ENCODE data around the gene ATXN1.
A peak's percentile ranks its signal among the peaks of the same experiment; 100 is the strongest.

ATXN1 gene

DNA sequence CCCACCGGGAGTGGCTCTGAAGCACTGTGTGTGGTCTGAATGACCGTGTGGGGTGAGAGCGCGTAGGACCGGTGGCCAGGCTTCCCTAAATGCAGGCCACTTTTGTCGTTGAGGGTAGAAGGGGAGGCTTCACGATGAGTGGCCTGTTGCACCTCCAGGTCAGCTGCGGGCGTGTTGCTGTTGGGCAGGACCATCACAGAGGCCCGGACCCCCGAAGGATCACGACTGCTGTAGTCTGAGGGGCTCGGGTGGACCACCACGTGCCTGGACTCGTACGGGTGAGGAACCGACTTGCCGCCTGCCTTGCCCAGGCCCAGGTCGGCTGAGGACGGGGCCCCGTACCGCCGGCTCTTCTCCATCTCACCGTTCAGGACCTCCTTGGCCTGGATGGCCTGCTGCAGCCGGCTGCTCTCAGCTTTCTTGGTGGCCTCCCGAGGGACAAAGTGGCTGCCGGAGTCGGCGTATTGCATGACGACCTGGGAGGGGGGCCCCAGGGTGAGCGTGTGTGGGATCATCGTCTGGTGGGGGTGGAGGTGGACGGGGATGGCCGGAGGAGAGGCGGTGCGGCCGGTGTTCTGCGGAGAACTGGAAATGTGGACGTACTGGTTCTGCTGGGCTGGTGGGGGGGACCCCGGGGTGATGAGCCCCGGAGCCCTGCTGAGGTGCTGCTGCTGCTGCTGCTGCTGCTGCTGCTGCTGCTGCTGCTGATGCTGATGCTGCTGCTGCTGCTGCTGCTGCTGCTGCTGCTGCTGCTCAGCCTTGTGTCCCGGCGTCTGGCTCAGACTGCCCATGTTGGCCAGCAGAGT is 434.1 kb downstream of the ATXN1 start:
- no peak for DNase-seq (ENCODE audit: low read depth in 1 of 2, low spot score in 1 of 2)

DNA sequence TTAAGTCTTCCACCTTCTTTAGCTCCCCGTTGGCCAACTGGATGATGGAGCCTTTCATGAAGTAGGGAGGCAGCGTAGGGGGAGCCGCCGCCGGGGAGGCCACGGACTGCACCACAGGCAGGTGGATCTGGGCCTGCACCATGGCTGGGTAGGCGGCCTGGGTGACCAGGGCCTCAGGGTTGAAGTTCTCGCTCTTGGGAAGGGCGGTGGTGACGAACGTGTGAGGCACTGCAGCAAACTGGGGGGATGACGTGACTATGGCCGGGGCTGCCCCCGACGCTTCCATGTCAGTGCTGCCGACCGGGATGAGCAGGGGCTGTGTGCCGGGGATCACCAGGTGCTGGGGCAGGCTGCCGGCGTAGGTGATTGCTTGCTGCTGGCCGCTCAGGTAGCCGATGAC is 434.7 kb downstream of the ATXN1 start:
- no peak for DNase-seq (ENCODE audit: low read depth in 1 of 2, low spot score in 1 of 2)

DNA sequence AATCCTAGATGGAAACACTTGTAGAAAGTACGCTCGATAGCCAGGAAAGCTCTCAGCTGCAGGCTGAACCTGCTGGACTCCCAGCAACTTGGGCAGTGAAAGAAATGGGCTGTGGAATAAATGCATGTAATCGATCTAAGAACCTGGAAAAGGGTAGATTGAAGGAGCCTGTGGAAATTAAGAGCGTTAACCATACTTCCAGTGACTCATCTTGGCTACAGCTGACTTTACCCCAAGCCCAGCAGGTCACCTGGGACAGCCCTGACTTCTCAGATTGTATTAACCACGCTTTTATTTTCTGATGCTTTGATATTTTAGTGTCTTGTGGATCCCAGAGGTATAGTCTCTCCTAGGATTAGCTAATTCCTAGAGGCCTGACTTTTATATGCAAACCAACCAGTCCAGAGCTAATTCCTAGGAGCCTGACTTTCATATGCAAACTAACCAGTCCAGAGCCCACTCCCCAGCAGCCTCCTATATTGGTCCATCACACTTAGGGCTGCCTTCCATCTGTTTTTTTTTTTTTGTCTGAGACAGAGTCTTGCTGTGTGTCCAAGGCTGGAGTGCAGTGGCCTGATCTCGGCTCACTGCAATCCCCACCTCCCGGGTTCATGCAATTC is 436.5 kb downstream of the ATXN1 start:
- DNase-seq (ENCODE audit: low read depth in 1 of 2, low spot score in 1 of 2): no peak

GRCh38 chr6:16324184-16324583 is 437.1 kb downstream of the ATXN1 start:
- DNase-seq (ENCODE audit: low read depth in 1 of 2, low spot score in 1 of 2): no peak

- peak; percentile 40 to 80 for DNase-seq (ENCODE audit: low read depth in 1 of 2, low spot score in 1 of 2)
Measured at GRCh38 chr6:16322666-16323312, 438.5 kb downstream of the ATXN1 start.

DNA sequence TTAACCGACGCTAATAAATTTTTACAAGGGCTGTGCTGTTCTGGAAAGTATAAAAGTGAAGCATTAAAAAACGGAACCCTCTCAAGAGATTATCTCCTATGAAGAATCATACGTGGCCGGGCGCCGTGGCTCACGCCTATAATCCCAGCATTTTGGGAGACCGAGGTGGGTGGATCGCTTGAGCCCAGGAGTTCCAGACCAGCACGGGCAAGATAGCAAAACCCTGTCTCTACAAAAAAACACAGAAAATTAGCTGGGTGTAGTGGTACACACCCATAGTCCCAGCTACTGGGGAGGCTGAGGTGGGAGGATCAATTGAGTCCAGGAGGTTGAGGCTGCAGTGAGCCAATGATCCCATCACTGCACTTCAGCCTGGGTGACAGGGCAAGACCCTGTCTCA is 439.4 kb downstream of the ATXN1 start:
- DNase-seq (ENCODE audit: low read depth in 1 of 2, low spot score in 1 of 2): no peak

DNA sequence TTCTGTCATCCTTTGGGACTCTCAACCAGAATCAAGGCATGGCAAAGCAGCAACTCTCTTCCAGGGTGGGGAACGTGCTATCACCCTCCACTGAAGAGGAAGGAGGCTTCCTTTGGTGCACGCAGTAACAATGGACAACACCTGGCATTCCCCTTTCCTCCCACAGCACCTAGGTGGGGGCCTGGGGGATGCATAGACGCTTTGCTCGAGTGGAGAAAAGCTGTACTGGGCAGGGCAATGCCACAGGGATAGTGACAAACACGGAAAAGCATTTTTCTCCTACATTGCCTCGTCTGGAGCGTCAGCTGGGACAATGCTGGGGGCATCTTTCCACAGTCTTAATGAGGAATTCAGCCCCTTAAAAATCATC is 439.9 kb downstream of the ATXN1 start:
- DNase-seq (ENCODE audit: low read depth in 1 of 2, low spot score in 1 of 2): no peak

DNA sequence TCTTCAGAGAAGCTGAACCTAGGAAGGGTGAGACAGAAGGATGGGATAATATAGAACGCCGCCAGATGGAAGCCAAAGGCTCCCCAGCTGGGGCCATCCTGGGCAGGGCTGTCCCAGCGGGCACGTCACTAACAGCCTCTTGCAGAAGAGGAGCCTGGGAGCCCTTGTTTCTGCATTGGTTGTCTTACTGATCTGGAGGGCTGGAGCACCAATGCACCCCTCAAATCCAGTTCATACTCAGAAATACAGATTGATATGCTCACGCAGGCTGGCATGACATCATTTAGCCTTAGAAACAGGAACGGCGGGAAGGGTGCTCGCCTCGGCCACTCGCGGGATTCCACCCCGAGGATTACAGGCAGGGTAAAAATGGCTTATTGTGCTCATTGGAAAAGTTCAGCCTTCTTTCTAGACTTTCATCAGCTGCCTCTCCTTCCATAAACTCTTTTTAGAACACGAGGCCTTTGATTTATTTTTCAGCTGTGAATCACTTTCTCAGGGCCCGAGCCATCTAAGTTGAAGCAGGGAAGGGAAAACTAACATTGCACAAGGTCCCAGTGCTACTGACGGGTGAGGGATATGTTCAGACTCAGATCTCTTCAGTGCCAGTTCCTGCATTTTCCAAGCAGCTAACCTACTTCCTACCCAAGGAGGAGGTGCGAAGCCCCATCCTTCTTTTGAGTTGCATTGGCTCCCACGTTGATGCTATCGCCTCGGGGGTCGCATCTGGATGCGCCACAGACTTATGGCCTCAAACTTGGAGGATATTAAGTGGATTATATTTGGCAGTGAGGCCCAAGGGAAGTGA is 440.5 kb downstream of the ATXN1 start:
- no peak for DNase-seq (ENCODE audit: low read depth in 1 of 2, low spot score in 1 of 2)

DNA sequence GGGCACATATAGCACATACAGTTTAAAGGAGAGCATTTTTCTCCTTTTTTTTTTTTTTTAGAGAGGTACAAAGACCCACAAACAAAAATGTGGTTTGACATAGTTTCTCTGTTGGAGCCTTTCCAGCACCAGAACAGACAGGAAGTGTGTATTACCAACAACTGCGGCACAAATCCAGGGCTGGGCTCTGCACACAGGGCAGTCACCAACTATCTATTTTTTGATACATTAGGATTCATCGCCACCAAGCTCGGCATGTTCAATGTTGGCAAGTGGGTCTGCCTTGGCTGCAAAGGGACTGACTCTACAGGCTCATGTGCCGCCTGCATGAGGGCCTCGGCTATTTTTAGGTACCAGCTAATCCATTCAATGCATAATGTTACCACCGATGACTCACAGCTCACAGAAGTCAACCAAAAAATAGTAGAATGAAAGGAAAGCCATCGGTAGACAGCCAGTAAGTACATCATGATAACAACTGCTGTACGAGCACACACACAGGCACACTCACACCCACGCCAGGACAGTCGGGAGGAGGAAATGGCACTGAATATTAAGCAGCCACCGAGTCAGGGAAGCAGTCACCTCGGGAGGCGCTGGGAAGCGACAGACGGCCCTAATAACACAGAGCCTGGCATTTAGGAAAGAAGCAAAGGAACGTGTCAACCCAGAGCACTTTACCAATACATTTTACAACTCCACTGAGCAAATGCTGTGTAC is 441.3 kb downstream of the ATXN1 start:
- DNase-seq (ENCODE audit: low read depth in 1 of 2, low spot score in 1 of 2): peak; percentile 26 to 72

DNA sequence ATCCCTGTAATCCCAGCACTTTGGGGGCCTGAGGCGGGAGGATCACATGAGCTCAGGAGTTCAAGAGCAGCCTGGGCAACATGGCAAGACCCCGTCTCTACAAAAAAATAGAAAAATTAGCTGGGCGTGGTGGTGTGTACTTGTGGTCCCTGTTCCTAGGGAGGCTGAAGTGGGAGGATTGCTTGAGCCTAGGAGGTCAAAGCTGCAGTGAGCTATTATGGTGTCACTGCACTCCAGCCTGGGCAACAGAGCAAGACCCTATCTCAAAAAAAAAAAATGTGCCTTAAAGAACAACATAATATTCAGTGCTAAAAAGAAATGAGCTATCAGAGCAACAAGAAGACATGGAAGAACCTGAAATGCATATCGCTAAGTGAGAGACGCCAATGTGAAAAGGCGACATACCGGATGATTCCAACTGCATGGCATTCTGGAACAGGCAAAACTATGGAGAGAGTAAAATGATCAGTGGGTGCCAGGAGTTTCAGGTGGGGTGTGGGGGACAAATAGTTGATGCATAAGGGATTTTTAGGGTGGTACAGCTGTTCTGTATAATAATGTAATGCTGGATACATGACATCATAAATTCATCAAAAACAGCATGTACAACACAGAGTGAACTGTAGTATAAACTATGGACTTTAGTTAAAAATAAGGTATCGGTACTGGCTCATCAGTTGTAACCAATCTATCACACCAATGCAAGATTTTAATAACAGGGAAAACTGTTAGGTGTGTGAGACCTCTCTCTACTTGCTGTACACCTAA is 442.1 kb downstream of the ATXN1 start:
- no peak for DNase-seq (ENCODE audit: low read depth in 1 of 2, low spot score in 1 of 2)

- DNase-seq (ENCODE audit: low read depth in 1 of 2, low spot score in 1 of 2): peak in 1 of 2 donors; percentile 49
Measured at GRCh38 chr6:16318538-16318937, 442.7 kb downstream of the ATXN1 start.

DNA sequence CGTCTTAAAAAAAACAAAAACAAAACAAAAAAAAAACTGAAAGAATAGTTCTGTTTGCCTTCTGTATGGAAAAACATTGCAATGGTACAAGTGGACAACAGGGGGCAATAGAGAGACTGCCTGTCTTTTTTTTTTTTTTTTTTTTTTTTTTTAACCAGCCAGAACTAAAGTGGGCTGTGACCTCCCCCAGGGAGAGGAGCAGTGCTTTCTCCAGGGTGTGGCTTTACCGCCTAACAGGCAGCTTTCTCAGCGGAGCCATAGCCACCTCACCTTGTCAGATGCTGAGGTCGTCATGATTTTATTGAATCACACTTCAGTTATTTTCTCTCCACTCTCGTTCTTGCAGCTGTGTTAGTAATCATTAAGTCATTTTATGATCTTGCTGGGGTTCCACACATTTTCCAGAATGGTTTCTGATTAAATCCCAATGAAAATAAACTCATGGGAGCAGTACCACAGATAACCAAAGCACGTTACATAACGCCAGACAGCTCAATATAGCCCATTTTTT is 444.5 kb downstream of the ATXN1 start:
- peak in 1 of 2 donors; percentile 19 for DNase-seq (ENCODE audit: low read depth in 1 of 2, low spot score in 1 of 2)

- no peak for DNase-seq (ENCODE audit: low read depth in 1 of 2, low spot score in 1 of 2)
Measured at GRCh38 chr6:16314296-16314695, 447.0 kb downstream of the ATXN1 start.

- no peak for DNase-seq (ENCODE audit: low read depth in 1 of 2, low spot score in 1 of 2)
Measured at GRCh38 chr6:16313732-16314131, 447.5 kb downstream of the ATXN1 start.

- no peak for DNase-seq (ENCODE audit: low read depth in 1 of 2, low spot score in 1 of 2)
Measured at GRCh38 chr6:16311763-16312162, 449.5 kb downstream of the ATXN1 start.

GRCh38 chr6:16306334-16306733 is 454.9 kb downstream of the ATXN1 start:
- DNase-seq (ENCODE audit: low read depth in 1 of 2, low spot score in 1 of 2): no peak

DNA sequence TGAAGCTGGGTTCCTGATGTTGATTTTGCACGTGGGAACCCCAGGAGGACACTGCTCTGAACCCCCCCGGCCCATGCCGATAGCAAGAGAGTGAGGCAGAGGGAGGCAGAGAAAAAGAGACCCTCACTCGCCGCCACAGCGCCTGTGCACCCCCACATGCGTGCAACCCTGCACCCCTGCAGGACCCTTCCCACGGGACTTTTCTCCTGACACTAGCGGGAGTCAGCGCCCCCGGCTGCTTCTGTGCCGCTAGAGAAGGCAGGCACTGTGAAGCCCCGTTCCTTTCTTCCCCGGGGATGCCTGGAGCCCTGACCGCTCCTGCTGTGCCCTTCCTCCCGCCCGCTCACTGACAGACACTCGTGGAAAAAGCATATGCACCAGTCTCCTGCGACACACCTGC is 455.5 kb downstream of the ATXN1 start:
- DNase-seq (ENCODE audit: low read depth in 1 of 2, low spot score in 1 of 2): no peak

GRCh38 chr6:16305246-16305725 is 456.0 kb downstream of the ATXN1 start:
- DNase-seq (ENCODE audit: low read depth in 1 of 2, low spot score in 1 of 2): no peak

DNA sequence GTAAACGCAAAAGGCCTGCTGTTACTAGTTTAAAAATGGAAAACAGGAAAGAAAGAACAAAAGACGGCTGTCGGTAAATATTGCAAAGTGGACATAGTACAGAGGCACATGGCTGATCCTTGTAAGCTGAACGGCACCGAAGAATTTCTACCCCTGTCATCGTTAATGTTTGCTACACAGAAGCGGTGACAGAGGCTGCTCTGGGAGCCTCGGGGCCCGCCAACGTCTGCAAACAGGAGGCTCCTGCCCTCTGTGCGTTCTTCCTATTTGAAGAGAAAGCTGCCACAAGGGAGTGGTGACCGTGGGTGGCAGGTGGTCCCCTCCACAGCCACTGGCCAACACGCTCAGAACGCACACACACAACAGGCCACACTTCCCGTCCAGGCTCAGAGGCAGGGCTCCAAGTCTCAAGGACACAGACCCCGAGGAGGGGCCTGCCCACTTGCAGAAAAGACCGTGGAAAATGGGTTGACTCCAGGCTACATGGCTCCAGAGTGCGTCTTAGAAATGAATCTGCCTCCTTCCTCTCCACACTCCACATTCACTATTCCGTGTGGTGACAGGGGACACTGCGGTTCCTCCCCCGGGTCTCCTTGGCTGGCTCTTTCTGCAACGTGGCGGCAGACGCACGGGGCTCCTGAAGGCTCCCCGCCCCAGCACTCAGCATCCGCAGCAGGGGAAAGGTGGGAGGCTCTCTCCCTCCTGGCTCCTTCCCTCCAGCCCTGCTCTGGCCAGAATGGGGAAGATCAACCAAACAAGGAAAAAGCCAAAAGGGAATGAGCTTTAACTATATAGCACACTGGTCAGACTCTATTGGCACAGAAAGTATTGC is 458.3 kb downstream of the ATXN1 start:
- DNase-seq (ENCODE audit: low read depth in 1 of 2, low spot score in 1 of 2): no peak

Data from activated CD4-positive, alpha-beta T cell treated with anti-CD3 and anti-CD28 coated beads, Interleukin-2, amount 50 U/mL, for 24 hours (primary cell).